SIG-M5 treated with dmso at 0.1 percent for 504 hours (cell line): ENCODE results near the gene PROSER2.
"Not testable (repeated sequence)": the region's sequence is repeated elsewhere in the genome, so short reads cannot be mapped to it uniquely, and the experiment has no call there.

Source experiments
- DNase-seq: peaks from one replicate; lab custom pipeline; 2025; ENCODE audit not compliant: unreplicated experiment; lab: John Stamatoyannopoulos, UW

The PROSER2 gene

GRCh38 chr10:11835061-11835460 lies 11.9 kb downstream of the PROSER2 start:
- DNase-seq = no peak

DNA sequence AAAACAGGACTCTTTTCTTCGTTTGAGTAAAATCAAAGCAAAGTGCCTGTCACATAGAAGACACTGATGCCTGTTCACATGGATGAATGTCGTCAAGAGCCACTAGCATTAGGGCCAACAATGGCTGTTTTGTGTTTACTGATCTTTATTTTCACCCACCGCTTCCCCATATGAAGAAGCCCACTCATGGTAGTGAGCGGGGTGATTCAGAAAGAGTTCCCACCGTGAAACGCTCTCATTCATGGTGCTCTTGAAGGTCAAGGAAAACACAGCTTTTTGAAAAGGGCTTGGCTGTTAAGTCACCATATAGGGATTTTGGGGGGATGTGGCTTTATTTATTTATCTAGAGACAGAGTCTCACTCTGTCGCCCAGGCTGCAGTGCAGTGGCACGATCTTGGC lies 12.5 kb downstream of the PROSER2 start:
- DNase-seq = no peak

DNA sequence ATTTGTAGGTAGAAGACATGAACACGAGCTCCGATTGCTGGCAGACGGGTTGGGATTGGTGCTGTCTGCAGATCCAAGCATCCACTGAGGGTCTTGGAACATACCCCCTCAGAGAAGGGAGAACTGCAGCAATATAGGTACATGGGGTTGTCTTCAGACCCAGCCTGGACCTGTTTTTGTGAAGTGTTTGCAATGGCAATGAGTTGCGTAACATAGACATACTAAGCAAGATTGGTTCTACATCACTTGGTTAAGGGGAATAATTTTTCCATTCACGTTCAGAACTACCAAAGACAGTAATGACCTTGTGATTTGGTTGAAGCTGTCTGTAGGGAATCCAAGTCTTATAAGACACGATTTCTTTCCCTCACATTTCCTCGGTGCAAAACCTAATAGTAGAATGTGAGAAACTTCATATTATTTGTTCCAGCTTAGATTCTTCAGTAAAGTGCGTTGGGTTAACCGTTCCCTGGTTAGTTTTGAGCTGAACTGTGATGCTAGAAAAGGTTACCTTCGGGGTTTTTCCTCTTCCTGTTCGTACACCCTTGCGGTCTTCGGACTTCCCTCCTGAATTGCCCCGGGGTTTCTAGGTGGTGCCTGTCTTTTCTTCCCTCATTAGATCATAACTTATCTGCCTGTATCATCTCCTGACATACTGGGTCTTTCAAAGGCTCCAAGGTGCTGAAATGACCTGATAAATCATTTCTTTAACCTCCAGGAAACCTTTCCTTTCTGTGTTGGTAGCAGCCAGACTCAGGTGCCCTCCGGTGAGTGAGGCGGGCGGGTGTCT lies 14.4 kb downstream of the PROSER2 start:
- no peak for DNase-seq

- DNase-seq = no peak
Observed at GRCh38 chr10:11838298-11838852, 15.2 kb downstream of the PROSER2 start.

DNA sequence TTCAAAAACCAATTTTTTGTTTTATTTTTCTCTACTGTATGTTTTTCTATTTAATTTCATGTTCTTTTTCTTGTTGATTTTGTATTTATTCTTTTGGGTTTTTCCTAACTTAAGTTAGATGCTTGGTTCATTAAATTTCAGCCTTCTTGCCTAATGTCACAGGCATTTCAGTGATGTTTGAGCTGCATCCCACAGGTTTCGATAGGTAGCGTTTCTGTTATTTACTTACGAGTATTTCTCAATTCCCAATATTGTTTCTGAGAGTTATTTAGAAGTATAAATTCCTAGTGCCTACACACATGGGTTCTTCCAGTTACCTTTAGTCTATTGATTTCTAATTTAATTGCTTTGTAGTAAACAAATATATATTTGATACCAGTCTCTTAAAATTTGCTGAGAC lies 18.2 kb downstream of the PROSER2 start:
- DNase-seq = no peak

GRCh38 chr10:11842411-11842810 lies 19.3 kb downstream of the PROSER2 start:
- no peak for DNase-seq

DNA sequence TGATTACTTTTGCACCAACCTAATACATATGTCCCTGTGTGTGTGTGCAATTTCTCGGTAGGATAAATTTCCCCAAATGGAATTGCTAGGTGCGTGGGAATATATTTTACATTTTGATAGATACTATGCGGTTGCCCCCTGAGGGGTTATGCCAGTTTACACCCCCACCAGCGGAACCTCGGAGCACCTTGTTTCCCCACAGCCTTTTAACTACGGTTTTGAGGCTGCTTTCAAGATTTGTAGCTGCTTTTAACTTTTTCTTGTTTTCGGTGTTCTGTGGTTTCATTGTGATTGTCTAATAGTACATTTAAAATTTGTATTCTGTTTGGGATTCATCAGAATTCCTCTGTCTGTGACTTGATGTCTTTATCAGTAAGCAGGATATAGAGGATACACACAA lies 22.0 kb downstream of the PROSER2 start:
- no peak for DNase-seq

GRCh38 chr10:11846542-11846941 lies 23.4 kb downstream of the PROSER2 start:
- DNase-seq = no peak

- DNase-seq = no peak
Observed at GRCh38 chr10:11849277-11849676, 26.1 kb downstream of the PROSER2 start.

- DNase-seq = peak; percentile 93
Observed at GRCh38 chr10:11849911-11850310, 26.8 kb downstream of the PROSER2 start.

DNA sequence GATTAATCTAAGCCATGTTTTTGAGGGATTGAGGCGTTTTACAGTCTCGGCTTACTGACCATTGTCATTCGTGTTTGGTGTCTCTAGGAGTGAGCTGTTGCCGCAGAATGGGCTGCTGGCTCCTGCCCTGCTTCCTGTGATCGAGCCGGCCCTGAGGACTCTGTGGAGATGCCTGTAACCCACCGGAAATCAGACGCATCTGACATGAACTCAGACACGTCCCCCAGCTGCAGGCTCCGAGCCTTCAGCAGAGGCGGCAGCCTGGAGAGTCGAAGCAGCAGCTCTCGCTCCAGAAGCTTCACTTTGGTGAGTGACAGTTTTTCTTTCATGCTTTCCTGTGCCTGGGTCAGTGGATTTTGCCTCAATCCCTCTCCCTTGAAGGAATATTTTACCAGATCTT lies 28.8 kb downstream of the PROSER2 start:
- no peak for DNase-seq

GRCh38 chr10:11852637-11853036 lies 29.5 kb downstream of the PROSER2 start:
- not testable (repeated sequence) for DNase-seq

DNA sequence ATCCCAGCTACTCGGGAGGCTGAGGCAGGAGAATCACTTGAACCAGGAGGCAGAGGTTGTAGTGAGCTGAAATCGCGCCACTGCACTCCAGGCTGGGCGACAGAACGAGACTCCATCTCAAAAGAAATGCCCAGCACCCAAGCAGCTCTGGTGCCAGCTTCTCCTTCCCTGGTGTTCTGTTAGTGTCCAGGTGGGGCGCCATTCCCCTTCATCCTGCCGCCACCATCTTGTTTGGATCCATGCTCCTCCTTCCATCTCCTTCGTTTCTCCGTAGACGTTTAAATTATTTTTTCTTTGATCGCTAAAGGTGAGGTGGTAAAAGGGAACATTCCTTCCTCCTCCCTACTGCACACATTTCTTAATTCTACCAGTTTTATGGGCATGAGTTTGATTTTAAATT lies 30.3 kb downstream of the PROSER2 start:
- DNase-seq = no peak

- DNase-seq = no peak
Observed at GRCh38 chr10:11854301-11854700, 31.1 kb downstream of the PROSER2 start.

GRCh38 chr10:11856089-11856488 lies 32.9 kb downstream of the PROSER2 start:
- DNase-seq = no peak

DNA sequence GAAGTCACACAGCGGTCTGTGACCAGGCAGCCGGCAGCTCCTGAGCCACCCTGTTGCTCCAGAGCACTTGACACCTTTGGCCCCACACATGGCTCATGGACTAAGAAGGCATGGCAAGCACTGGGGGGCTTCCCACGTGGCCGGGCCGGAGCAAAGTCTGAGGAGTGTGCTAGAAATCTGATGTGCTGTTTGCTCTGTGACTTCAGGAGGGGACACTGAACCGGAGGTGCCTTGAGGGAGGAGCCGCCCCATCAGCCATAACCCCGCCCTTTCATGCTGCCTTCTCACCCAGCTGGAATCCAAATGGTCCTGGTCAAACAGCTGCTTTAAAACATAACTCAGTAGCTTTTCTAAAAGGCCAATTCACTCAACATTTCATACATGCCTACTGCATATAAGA lies 33.5 kb downstream of the PROSER2 start:
- no peak for DNase-seq

GRCh38 chr10:11858093-11858492 lies 34.9 kb downstream of the PROSER2 start:
- DNase-seq = no peak

- no peak for DNase-seq
Observed at GRCh38 chr10:11861341-11861740, 38.2 kb downstream of the PROSER2 start.

DNA sequence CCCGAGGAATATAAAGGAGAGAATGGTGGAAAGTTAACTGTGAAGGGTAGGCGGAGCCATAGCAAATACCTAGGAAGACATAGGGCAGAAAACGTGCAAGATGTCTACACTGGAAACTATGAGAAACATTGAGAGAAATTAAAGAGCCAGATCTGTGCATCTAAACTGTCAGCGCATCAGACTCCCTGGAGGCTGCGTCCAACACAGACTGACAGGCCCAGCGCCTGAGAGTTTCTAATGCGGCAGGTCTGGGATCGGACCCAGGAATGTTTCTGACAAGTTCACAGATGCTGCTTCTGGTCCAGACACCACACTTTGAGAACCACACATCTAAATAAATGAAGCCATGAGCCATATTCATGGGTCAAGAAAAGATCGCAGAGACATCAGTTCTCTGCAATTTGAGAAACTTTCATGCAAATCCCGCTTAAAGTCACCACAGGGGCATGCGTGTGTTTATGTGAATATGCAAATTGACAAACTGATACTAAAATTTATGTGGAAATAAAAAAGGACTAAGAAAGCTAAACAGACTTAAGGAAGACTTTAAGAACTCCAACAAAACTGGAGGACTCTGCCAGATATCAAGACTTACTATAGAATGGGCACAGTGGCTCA lies 38.8 kb downstream of the PROSER2 start:
- no peak for DNase-seq

- no peak for DNase-seq
Observed at GRCh38 chr10:11863353-11864109, 40.4 kb downstream of the PROSER2 start.

GRCh38 chr10:11864727-11865126 lies 41.6 kb downstream of the PROSER2 start:
- DNase-seq = no peak

DNA sequence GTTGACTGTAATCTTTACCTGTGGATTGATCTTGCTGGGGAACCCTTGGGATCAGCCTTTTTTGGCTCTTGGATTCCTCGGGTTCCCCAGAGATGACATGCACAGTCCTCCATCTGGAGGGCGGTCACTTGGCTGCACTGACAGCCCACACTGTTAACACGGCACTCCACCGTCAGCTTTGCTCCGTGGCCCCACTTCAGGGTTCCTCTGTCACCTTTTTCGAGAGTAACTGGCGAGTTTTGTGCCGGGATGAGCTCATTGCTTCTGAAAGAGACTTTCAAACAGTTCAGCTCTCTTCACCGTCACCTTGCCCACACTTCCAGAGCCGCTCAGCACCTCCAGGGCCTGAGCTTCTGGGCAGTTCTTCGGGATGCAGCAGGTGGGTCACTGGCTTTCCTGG lies 42.4 kb downstream of the PROSER2 start:
- no peak for DNase-seq
